NT2/D1 (cell line): ENCODE results near the gene BHLHE41.

ENCODE experiments used
- SUZ12 ChIP-seq: IDR thresholded peaks from 2 replicates; pipeline ENCODE4 v1.6.1; 2011; ENCODE audit not compliant: insufficient read length, insufficient read depth; ENCODE audit errors: extremely low read depth
- ZNF274 ChIP-seq: IDR thresholded peaks from 2 replicates; pipeline ENCODE4 v1.6.1; 2011; ENCODE audit warnings: mild to moderate bottlenecking, low read depth, low read length

DNA sequence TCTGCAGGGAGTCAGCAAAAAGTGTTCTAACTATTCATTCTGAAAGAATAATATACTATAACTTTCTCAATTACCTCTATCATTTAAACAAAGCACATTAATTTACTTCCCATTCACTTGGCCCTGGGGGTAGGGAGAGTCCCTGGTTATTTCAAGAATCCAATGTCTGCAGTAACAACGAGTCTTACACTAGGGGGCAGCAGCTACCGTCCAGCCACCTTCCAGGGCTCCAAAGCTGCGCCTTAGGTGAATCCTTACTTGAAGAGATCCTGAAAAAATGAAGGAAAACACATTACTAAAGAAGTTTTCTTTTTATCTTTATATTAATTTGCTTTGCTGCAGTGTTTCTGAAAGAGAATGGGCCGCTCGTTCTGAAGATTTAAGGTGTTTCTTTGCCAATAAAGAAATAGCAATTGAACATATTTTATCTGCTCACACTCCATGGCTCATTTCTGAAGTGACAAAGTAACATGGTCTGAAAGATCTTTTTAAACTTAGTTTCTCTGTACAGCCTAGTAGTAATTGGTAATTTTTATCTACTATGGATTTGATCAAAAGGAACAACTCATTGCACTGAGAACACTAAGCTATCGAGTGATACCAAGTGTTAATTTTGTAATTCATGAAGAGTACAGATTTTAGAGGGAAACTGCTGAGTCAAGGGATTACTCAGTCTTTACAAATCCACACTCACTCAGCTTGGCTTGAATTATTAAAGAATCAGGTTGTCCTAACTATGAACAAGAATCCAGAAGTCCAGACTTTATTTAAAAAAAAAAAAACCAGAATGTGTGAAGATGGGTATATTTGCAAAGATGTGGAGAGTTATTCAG lies 27.6 kb downstream of the BHLHE41 start:
- TF ChIP-seq ZNF274 (no peak), SUZ12 (no peak)
